HL-60 (cell line): Measurements from ENCODE around the gene BPIFB6.

Source experiments
- DNase-seq, 2 experiments: peaks; one replicate each; pipeline ENCODE4 v3.0.0-alpha.2; 2010 to 2020; ENCODE audit warnings: low read depth in 1 of 2, low spot score in 1 of 2
- H3K27ac ChIP-seq: fragments of 250-450 bp; sonication (Bioruptor Pico); replicated peaks from 2 replicates; pipeline ENCODE4 v1.5.1; 2020; ENCODE audit warnings: mild to moderate bottlenecking, moderate library complexity
- H3K27me3 ChIP-seq: fragments of 250-450 bp; sonication (Bioruptor Pico); 2 replicates; pipeline ENCODE4 v1.5.1; 2021; ENCODE audit warnings: mild to moderate bottlenecking, moderate library complexity; ENCODE audit not compliant: insufficient read depth, poor library complexity, severe bottlenecking
- H3K4me3 ChIP-seq: replicated peaks from 2 replicates; pipeline ENCODE4 v1.5.1; 2011; ENCODE audit warnings: mild to moderate bottlenecking, control low read depth, low read length; ENCODE audit not compliant: insufficient read depth
- CTCF ChIP-seq: IDR thresholded peaks from one replicate; pipeline ENCODE4 v1.5.1; 2011; ENCODE audit warnings: low read length, control low read depth, inconsistent platforms; ENCODE audit not compliant: insufficient read depth
- GABPA ChIP-seq: IDR thresholded peaks from 2 replicates; pipeline ENCODE4 v1.6.1; 2012; ENCODE audit warnings: low read depth
- POLR2AphosphoS5 ChIP-seq: IDR thresholded peaks from 2 replicates; pipeline ENCODE4 v1.6.1; 2012; ENCODE audit warnings: low read depth
- SPI1 ChIP-seq: IDR thresholded peaks from 2 replicates; pipeline ENCODE4 v1.6.1; 2012; ENCODE audit warnings: low read depth, mild to moderate bottlenecking, borderline replicate concordance
- TF ChIP-seq, protein P1 (sequence below): IDR thresholded peaks from 2 replicates; pipeline ENCODE4 v1.6.1; 2012; ENCODE audit warnings: low read depth; ENCODE audit not compliant: insufficient replicate concordance

Gene BPIFB6

GRCh38 chr20:33026779-33027759, 4.4 kb upstream of the BPIFB6 start:
- no peaks in the 10 kb centered on the region for H3K27me3 ChIP-seq
- no peak overlapping the region for H3K4me3 ChIP-seq
- TF ChIP-seq SPI1 (no peak), POLR2AphosphoS5 (no peak), GABPA (no peak), CTCF (no peak)
- TF ChIP-seq, protein P1, sequence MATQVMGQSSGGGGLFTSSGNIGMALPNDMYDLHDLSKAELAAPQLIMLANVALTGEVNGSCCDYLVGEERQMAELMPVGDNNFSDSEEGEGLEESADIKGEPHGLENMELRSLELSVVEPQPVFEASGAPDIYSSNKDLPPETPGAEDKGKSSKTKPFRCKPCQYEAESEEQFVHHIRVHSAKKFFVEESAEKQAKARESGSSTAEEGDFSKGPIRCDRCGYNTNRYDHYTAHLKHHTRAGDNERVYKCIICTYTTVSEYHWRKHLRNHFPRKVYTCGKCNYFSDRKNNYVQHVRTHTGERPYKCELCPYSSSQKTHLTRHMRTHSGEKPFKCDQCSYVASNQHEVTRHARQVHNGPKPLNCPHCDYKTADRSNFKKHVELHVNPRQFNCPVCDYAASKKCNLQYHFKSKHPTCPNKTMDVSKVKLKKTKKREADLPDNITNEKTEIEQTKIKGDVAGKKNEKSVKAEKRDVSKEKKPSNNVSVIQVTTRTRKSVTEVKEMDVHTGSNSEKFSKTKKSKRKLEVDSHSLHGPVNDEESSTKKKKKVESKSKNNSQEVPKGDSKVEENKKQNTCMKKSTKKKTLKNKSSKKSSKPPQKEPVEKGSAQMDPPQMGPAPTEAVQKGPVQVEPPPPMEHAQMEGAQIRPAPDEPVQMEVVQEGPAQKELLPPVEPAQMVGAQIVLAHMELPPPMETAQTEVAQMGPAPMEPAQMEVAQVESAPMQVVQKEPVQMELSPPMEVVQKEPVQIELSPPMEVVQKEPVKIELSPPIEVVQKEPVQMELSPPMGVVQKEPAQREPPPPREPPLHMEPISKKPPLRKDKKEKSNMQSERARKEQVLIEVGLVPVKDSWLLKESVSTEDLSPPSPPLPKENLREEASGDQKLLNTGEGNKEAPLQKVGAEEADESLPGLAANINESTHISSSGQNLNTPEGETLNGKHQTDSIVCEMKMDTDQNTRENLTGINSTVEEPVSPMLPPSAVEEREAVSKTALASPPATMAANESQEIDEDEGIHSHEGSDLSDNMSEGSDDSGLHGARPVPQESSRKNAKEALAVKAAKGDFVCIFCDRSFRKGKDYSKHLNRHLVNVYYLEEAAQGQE = no peak
- DNase-seq = no peak
- no peak overlapping the region for H3K27ac ChIP-seq

GRCh38 chr20:33027769-33028751, 3.4 kb upstream of the BPIFB6 start:
- Histone ChIP-seq H3K27me3 (no peaks in the 10 kb centered on the region), H3K4me3 (no peak overlapping the region), H3K27ac (no peak overlapping the region)
- no peak for TF ChIP-seq SPI1
- no peak for TF ChIP-seq POLR2AphosphoS5
- TF ChIP-seq, protein P1 = no peak
- no peak for TF ChIP-seq GABPA
- TF ChIP-seq CTCF = no peak
- DNase-seq = no peak

- TF ChIP-seq SPI1 (no peak), CTCF (no peak), POLR2AphosphoS5 (no peak), GABPA (no peak)
- TF ChIP-seq, protein P1 = no peak
- no peaks in the 10 kb centered on the region for H3K27me3 ChIP-seq
- no peak overlapping the region for H3K4me3 ChIP-seq
- no peak for DNase-seq
- no peak overlapping the region for H3K27ac ChIP-seq
These were observed 2.6 kb upstream of the BPIFB6 start for GRCh38 chr20:33028875-33029274.
